IPS-20b (cell line): ENCODE data around the gene DESI2.
A peak's percentile ranks its signal among the peaks of the same experiment; 100 is the strongest.
"Not testable (repeated sequence)": the region's sequence is repeated elsewhere in the genome, so short reads cannot be mapped to it uniquely, and the experiment has no call there.

Experiments
- H3K27ac ChIP-seq: one replicate; pipeline ENCODE4 v1.5.1; 2013; ENCODE audit warnings: low read length
- H3K27me3 ChIP-seq: 2 replicates; pipeline ENCODE4 v1.6.1; 2013; ENCODE audit warnings: mild to moderate bottlenecking, low read length, inconsistent platforms; ENCODE audit not compliant: insufficient read depth
- H3K36me3 ChIP-seq: 2 replicates; pipeline ENCODE4 v1.6.1; 2013; ENCODE audit warnings: low read depth, mild to moderate bottlenecking, inconsistent platforms, low read length, moderate library complexity; ENCODE audit not compliant: insufficient read depth
- H3K4me1 ChIP-seq: 2 replicates; pipeline ENCODE4 v1.6.1; 2013; ENCODE audit warnings: mild to moderate bottlenecking, control low read depth, inconsistent platforms, low read length, moderate library complexity; ENCODE audit not compliant: insufficient read depth
- H3K4me3 ChIP-seq: 2 replicates; pipeline ENCODE4 v1.5.1; 2013; ENCODE audit warnings: mild to moderate bottlenecking, low read length, inconsistent platforms
- H3K9ac ChIP-seq: 2 replicates; pipeline ENCODE4 v1.6.1; 2013; ENCODE audit warnings: low read depth, mild to moderate bottlenecking, inconsistent platforms, low read length, moderate library complexity
- H3K9me3 ChIP-seq: 2 replicates; pipeline ENCODE4 v1.6.1; 2013; ENCODE audit warnings: mild to moderate bottlenecking, low read depth, low read length, inconsistent platforms; ENCODE audit not compliant: insufficient read depth

The DESI2 gene

GRCh38 chr1:244735876-244736561, 83.1 kb downstream of the DESI2 start:
- Histone ChIP-seq H3K27me3 (peaks cover 15% of the 10 kb centered on the region), H3K4me3 (no peak overlapping the region), H3K4me1 (no peaks in the 10 kb centered on the region; the same call in 1 of the 2 replicates), H3K9me3 (peaks cover 4% of the 10 kb centered on the region; the same call in 1 of the 2 replicates), H3K27ac (peak overlapping the region; percentile 6), H3K36me3 (no peaks in the 10 kb centered on the region), H3K9ac (peak overlapping the region; percentile 10; the same call in 1 of the 2 replicates)

- H3K4me1 ChIP-seq, H3K27ac ChIP-seq, H3K9me3 ChIP-seq, H3K27me3 ChIP-seq, H3K9ac ChIP-seq, H3K4me3 ChIP-seq, H3K36me3 ChIP-seq: not testable (repeated sequence)
These were observed 86.2 kb downstream of the DESI2 start for GRCh38 chr1:244739140-244739539.

GRCh38 chr1:244740027-244740617, 87.2 kb downstream of the DESI2 start:
- not testable (repeated sequence) for H3K27me3 ChIP-seq, H3K9ac ChIP-seq, H3K9me3 ChIP-seq, H3K4me1 ChIP-seq, H3K27ac ChIP-seq, H3K4me3 ChIP-seq, H3K36me3 ChIP-seq

- H3K4me1 ChIP-seq = no peaks in the 10 kb centered on the region; the same call in 1 of the 2 replicates
- no peaks in the 10 kb centered on the region for H3K9me3 ChIP-seq
- H3K9ac ChIP-seq = no peak overlapping the region
- H3K4me3 ChIP-seq = no peak overlapping the region
- no peaks in the 10 kb centered on the region for H3K27me3 ChIP-seq
- H3K27ac ChIP-seq = no peak overlapping the region
- no peaks in the 10 kb centered on the region for H3K36me3 ChIP-seq
These were observed 88.8 kb downstream of the DESI2 start for GRCh38 chr1:244741692-244742091.

GRCh38 chr1:244749230-244750016, 96.5 kb downstream of the DESI2 start:
- H3K9me3 ChIP-seq = no peaks in the 10 kb centered on the region
- H3K27me3 ChIP-seq = no peaks in the 10 kb centered on the region
- no peaks in the 10 kb centered on the region for H3K36me3 ChIP-seq
- H3K4me3 ChIP-seq = no peak overlapping the region
- no peak overlapping the region for H3K27ac ChIP-seq
- H3K9ac ChIP-seq = no peak overlapping the region
- peaks cover 2% of the 10 kb centered on the region; the same call in 1 of the 2 replicates for H3K4me1 ChIP-seq

- Histone ChIP-seq H3K36me3 (no peaks in the 10 kb centered on the region), H3K4me1 (peaks cover 3% of the 10 kb centered on the region; the same call in 1 of the 2 replicates), H3K27ac (no peak overlapping the region), H3K27me3 (no peaks in the 10 kb centered on the region), H3K9me3 (no peaks in the 10 kb centered on the region), H3K9ac (no peak overlapping the region), H3K4me3 (no peak overlapping the region)
These were observed 98.5 kb downstream of the DESI2 start for GRCh38 chr1:244751271-244751895.

GRCh38 chr1:244755673-244756072, 102.7 kb downstream of the DESI2 start:
- Histone ChIP-seq H3K9me3 (no peaks in the 10 kb centered on the region), H3K27ac (no peak overlapping the region), H3K36me3 (no peaks in the 10 kb centered on the region), H3K4me1 (peaks cover 14% of the 10 kb centered on the region), H3K4me3 (no peak overlapping the region), H3K27me3 (no peaks in the 10 kb centered on the region), H3K9ac (no peak overlapping the region)

GRCh38 chr1:244757091-244757939, 104.4 kb downstream of the DESI2 start:
- H3K27ac ChIP-seq = no peak overlapping the region
- no peak overlapping the region for H3K9ac ChIP-seq
- H3K36me3 ChIP-seq = no peaks in the 10 kb centered on the region
- H3K4me3 ChIP-seq = no peak overlapping the region
- no peaks in the 10 kb centered on the region for H3K27me3 ChIP-seq
- no peaks in the 10 kb centered on the region for H3K9me3 ChIP-seq
- peaks cover 15% of the 10 kb centered on the region for H3K4me1 ChIP-seq
